Kidney epithelial cell (primary cell): ENCODE data around the gene NR2C2. TPM values are rescaled to one million over a fixed set of nuclear protein-coding genes. Genes with fewer than 3 reads are reported as not detected.

Source experiments
- DNase-seq: peaks from one replicate; pipeline ENCODE4 v3.0.0-alpha.2; 2010; ENCODE audit warnings: low read depth
- H3K27me3 ChIP-seq: 2 replicates; pipeline ENCODE4 v1.6.0; 2011; ENCODE audit warnings: low read length; ENCODE audit not compliant: control insufficient read depth, insufficient read depth
- H3K36me3 ChIP-seq: 2 replicates; pipeline ENCODE4 v1.5.1; 2011; ENCODE audit warnings: low read length; ENCODE audit not compliant: control insufficient read depth, insufficient read depth
- H3K4me3 ChIP-seq: 2 replicates; pipeline ENCODE4 v1.5.1; 2011; ENCODE audit warnings: low read depth, mild to moderate bottlenecking, control low read depth, low read length
- CTCF ChIP-seq: IDR thresholded peaks from 2 replicates; pipeline ENCODE4 v1.5.1; 2011; ENCODE audit warnings: mild to moderate bottlenecking, moderate library complexity, low read length, control low read depth, inconsistent platforms; ENCODE audit not compliant: insufficient read depth, poor library complexity, severe bottlenecking
- total RNA-seq: library from RNA; depleted of rRNA; stranded (reverse); fragments of >200 nt; gene quantifications from 2 replicates; pipeline ENCODE4 v1.2.3, GENCODE V29; 2015

The NR2C2 gene
- total RNA-seq, 1 donor from 2014 or later = 33.6 TPM

DNA sequence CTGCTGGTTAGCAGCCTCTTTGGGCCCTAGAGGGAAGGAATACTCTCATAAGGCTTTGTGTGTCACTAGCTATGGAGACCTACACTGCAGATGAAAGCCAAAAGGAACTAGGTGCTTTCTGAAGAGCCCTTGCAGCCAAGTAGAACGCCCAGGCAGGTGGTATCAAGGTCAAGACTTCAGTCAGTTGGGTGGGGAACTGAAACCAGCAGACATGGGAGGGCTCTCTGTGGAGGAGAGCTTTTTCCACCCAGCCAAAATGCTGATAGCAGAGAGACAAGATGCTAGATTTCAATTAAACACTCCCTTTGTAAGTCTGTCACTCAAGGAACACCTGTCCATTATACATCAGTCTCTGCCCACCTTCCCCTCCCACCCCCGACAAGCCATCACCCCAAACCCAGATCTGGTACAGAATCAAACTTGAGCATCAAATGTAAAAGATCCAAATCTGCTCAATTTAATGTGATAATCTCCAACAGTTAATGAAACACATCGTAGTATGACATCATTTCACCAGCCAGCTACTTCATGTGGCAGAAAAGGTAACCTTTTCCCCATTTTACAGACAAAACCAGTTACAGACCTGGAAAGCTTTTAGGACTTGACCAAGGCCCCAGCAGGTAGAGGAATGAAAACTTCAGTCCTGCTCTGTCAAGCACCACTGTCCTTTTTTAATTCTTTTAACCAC, 103.2 kb downstream of the NR2C2 start:
- Histone ChIP-seq H3K4me3 (no peak overlapping the region), H3K27me3 (no peaks in the 10 kb centered on the region), H3K36me3 (peaks cover 1% of the 10 kb centered on the region)
- DNase-seq = no peak
- no peak for TF ChIP-seq CTCF

DNA sequence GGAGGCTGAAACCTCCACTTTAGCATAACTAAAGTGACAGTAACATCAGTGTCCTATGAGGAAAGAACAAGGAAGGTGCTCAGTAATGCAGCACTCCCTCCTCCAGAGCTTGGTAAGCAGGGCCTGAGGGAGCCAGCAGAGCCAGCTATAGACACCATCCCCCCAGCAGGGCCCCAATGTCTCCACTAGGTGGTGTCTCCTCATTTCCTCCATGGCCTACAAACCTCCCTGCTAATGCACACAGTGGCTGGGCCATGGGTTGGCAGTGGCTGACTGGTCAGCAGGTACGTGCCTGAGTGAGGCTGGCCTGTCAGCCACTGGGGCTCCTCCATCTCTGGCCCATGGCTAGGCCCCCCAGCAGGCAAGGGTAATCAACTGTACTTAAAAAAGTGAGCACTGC, 104.1 kb downstream of the NR2C2 start:
- TF ChIP-seq CTCF = peak; percentile 55
- peaks cover 1% of the 10 kb centered on the region for H3K36me3 ChIP-seq
- no peaks in the 10 kb centered on the region for H3K27me3 ChIP-seq
- H3K4me3 ChIP-seq = no peak overlapping the region
- no peak for DNase-seq

- H3K36me3 ChIP-seq = peaks cover 1% of the 10 kb centered on the region
- H3K27me3 ChIP-seq = no peaks in the 10 kb centered on the region
Measured at GRCh38 chr3:15052335-15053242, 105.2 kb downstream of the NR2C2 start.

DNA sequence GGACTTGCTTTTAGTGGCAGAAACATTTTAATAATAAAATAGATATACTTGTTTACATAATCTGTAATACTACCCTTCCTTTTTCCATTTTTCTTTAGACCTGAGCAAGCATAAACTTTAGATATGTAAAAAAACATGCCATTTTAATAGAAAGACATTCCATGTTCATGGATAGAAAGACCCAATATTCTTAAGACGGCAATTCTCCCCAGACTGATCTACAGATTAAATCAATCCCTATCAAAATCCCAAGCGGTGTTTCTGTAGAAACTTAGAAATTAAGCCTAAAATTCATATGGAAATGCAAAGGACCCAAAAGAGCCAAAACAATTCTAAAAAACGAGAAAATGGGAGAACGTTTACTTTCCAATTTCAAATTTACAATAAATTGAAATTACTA, 106.2 kb downstream of the NR2C2 start:
- Histone ChIP-seq H3K36me3 (peaks cover 1% of the 10 kb centered on the region), H3K4me3 (no peak overlapping the region), H3K27me3 (no peaks in the 10 kb centered on the region)
- no peak for DNase-seq
- TF ChIP-seq CTCF = no peak

More at GRCh38 chr3:15052335-15053242, 105.2 kb downstream of the NR2C2 start:
- no peak for TF ChIP-seq CTCF
- no peak for DNase-seq
- no peak overlapping the region for H3K4me3 ChIP-seq

GRCh38 chr3:15055019-15055557, 107.7 kb downstream of the NR2C2 start:
- H3K4me3 ChIP-seq = no peak overlapping the region
- DNase-seq = no peak
- H3K36me3 ChIP-seq = peaks cover 2% of the 10 kb centered on the region
- H3K27me3 ChIP-seq = no peaks in the 10 kb centered on the region
- no peak for TF ChIP-seq CTCF
